GM08714 (cell line): ENCODE data around the gene TRANK1.
"Not testable (repeated sequence)": the region's sequence is repeated elsewhere in the genome, so short reads cannot be mapped to it uniquely, and the experiment has no call there.

Experiments
- H3K4me3 ChIP-seq: fragments of 200-500 bp; sonication (Bioruptor generic); 2 replicates; pipeline ENCODE4 v1.5.1; 2014; ENCODE audit warnings: mild to moderate bottlenecking, low read length, inconsistent platforms
- ZNF274 ChIP-seq: IDR thresholded peaks from 2 replicates; pipeline ENCODE4 v1.6.1; 2012; ENCODE audit warnings: mild to moderate bottlenecking, low read depth, low read length

The TRANK1 gene

GRCh38 chr3:36911990-36912804 lies 32.7 kb downstream of the TRANK1 start:
- peak overlapping the region; percentile 42; the same call in 1 of the 2 replicates for H3K4me3 ChIP-seq
- no peak for TF ChIP-seq ZNF274

- TF ChIP-seq ZNF274: no peak
- H3K4me3 ChIP-seq: no peak overlapping the region
These were observed 35.2 kb downstream of the TRANK1 start for GRCh38 chr3:36909666-36910065.

GRCh38 chr3:36909181-36909580 lies 35.7 kb downstream of the TRANK1 start:
- H3K4me3 ChIP-seq: no peak overlapping the region
- TF ChIP-seq ZNF274: no peak

DNA sequence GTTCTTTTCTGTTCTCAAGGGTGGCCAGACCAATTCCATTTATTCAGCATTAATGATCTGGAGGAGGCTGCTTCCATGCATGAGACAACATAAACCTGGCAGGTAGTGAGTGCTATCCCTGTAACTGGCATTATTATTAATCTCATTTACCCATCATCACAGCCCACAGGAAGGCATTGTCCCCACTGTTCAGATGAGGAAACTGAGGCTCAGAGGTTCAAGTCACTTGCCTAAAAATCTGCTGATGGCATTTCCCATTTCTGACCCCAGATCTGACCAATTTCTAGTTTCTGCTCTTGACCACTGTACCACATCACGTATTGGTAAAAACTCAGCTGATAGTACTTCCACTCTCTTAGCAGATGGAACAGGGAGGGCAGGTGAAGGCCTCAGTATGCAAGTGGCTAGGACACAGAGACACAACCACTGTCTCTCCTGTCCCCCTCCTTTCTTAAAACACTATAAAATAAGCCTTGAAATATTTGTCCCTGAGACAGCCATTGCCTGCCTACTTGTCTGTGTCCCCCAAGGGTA lies 36.1 kb downstream of the TRANK1 start:
- peak overlapping the region; percentile 73; the same call in 1 of the 2 replicates for H3K4me3 ChIP-seq
- TF ChIP-seq ZNF274: no peak

- TF ChIP-seq ZNF274: no peak
- peak overlapping the region; percentile 73 for H3K4me3 ChIP-seq
These were observed 36.8 kb downstream of the TRANK1 start for GRCh38 chr3:36907911-36908646.

GRCh38 chr3:36906504-36907149 lies 38.2 kb downstream of the TRANK1 start:
- no peak for TF ChIP-seq ZNF274
- no peak overlapping the region for H3K4me3 ChIP-seq

GRCh38 chr3:36905545-36905944 lies 39.3 kb downstream of the TRANK1 start:
- no peak overlapping the region for H3K4me3 ChIP-seq
- no peak for TF ChIP-seq ZNF274

GRCh38 chr3:36904641-36905040 lies 40.2 kb downstream of the TRANK1 start:
- H3K4me3 ChIP-seq: no peak overlapping the region
- no peak for TF ChIP-seq ZNF274

GRCh38 chr3:36904065-36904464 lies 40.8 kb downstream of the TRANK1 start:
- not testable (repeated sequence) for H3K4me3 ChIP-seq

- no peak overlapping the region for H3K4me3 ChIP-seq
- TF ChIP-seq ZNF274: no peak
These were observed 41.6 kb downstream of the TRANK1 start for GRCh38 chr3:36903119-36903882.

- H3K4me3 ChIP-seq: no peak overlapping the region
- no peak for TF ChIP-seq ZNF274
These were observed 43.3 kb downstream of the TRANK1 start for GRCh38 chr3:36901588-36901987.

DNA sequence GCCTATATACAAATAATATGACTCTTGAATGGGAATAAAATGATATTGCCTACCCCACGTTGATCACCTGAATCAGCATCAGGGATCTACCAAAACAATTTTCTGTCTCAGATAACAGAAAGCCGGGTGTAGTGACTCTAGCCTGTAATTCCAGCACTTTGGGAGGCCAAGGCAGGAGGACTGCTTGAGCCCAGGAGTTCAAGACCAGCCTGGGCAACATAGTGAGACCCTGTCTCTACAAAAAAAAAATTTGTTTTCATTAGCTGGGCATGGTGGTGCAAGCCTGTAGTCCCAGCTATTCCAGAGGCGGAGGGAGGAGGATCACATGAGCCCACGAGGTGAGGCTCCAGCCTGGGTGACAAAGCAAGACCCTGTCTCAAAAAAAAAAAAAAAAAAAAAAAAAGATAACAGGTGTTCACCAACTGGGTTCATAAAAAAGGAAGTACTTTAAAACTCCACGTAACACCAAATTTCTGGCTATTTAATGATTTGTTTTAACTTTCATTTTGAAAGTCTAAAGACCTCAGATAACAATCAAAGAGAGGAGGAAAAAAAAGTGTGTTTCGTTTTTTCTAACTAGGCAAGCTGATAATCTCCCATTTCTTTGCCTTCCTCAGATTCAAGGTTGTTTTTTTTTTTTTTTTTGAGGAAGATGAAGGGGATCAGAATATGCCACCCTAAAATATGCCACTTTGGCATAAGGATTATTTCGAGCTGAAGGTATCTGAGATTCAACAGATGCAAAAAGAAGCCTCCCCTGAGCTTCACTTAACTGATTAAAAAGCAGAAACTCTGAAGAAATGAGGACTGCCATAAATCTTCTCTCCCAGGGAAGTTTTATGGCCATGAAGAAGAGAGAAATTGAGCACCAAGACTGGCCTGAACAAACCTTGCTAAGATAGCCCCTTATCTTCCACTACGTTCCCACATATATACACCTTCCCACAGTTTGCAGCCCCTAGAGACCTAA lies 44.1 kb downstream of the TRANK1 start:
- no peak overlapping the region for H3K4me3 ChIP-seq
- no peak for TF ChIP-seq ZNF274
